CD4-positive, alpha-beta T cell treated with Interleukin-15 for 1 hour (primary cell): ENCODE data around the gene SARS2.
"Not testable (repeated sequence)": the region's sequence is repeated elsewhere in the genome, so short reads cannot be mapped to it uniquely, and the experiment has no call there.

ENCODE experiments used
- DNase-seq: peaks from one replicate; pipeline ENCODE4 v3.0.0-alpha.2; 2020

The SARS2 gene

DNA sequence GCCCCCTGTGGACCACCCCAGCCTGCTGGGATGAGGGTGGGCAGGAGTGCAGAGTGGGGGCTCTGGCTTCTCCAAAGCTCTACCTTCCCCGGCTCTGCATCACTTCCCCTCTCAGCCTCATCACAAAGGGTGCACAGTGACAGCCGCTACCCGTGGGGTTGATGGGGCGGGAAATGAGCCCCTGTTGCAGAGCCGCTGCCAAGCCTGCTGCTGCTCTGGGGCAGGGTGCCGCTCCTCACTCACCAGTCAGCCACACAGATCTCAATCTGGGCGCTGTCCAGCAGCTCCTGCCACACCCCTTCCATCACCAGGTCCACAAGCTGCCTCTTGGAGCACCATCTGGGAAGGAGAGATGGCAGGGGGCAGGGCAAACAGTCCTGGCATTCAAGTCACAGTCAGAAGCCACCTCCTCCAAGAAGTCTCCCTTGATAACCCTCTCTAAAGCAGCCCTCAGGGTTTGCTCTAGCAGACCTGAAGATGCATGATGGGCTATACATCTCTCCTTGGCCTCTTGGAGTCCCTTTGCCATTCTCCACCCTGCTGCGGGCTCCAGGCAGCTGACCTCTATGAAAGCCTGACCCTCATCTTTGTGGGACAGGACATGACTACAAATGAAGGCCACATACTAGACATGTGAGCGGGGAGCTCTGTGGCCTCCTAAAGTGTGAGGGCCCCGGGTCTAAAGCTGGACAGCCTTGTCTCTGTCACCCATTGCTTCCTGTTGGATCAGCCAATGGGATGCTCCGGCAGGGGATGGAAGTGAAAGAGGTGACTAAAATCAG, 15.9 kb upstream of the SARS2 start:
- DNase-seq: no peak

GRCh38 chr19:38945562-38946228, 15.1 kb upstream of the SARS2 start:
- DNase-seq: no peak

- no peak for DNase-seq
These were observed 14.5 kb upstream of the SARS2 start for GRCh38 chr19:38944981-38945506.

DNA sequence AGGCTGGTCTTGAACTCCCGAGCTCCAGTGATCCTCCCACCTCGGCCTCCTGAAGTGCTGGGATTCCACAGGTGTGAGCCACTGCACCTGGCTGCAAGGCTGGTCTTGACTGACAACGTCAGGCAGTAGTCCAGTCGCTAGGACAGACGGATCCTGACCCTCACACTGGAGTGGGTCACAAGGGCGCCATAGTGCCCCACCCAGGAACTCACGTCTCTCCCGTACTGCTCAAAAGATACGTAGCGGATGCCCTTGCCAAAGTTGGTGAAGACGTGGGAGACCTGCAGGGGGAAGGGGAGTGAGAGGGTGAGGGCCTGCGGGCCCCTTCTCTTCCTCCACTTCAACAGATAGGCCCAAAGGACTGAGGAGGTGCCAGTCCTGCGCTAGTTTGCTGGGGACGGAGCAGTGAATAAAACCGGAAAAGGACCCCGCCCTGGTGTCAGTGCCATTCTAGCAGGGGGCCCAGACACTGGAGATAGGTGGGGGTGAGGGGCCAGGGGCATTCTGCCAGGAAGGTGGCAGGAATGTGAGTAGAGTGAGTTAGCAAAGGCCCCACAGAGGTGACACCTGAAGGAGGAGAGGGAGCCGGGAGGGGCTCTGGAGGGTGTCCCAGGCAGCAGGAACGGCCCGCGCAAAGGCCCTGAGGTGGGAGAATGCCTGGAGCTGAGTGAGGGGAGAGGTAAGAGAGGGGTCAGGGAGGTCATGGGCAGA, 12.1 kb upstream of the SARS2 start:
- DNase-seq: no peak

- no peak for DNase-seq
These were observed 11.4 kb upstream of the SARS2 start for GRCh38 chr19:38941979-38942378.

DNA sequence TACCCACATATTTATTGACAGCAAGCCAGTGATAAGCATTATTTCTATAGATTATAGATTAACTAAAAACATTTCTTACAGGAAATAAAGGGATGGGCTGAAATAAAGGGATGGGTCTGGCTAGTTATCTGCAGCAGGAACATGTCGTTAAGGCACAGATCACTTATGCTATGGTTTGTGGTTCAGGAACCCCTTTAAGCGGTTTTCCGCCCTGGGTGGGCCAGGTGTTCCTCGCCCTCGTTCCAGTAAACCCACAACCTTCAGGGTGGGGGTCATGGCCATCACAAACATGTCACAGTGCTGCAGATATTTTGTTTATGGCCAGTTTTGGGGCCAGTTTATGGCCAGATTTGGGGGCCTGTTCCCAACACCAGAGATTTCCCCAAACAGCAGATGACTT, 10.9 kb upstream of the SARS2 start:
- not testable (repeated sequence) for DNase-seq

DNA sequence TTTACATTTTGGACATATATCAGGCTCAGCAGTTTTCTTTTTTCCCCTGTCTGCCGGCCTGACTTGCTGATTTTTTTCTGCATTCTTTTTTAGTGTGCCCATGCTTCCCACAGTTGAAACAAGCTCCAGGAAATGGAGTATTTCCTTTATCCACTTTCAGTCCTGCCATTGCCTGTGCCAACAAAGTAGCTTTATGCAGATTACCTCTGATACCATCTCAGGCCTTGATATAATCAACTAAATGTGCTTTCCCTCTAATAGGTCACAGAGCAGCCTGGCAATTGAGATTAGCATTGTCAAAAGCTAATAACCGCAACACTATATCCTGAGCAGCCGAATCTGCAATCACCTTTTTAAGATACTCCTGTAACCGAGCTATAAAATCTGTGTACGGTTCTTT, 9.4 kb upstream of the SARS2 start:
- no peak for DNase-seq

GRCh38 chr19:38933544-38933943, 3.0 kb upstream of the SARS2 start:
- DNase-seq: no peak

GRCh38 chr19:38932425-38933179, 2.0 kb upstream of the SARS2 start:
- DNase-seq: peak; percentile 34

GRCh38 chr19:38931521-38931793, 894 bp upstream of the SARS2 start:
- no peak for DNase-seq

DNA sequence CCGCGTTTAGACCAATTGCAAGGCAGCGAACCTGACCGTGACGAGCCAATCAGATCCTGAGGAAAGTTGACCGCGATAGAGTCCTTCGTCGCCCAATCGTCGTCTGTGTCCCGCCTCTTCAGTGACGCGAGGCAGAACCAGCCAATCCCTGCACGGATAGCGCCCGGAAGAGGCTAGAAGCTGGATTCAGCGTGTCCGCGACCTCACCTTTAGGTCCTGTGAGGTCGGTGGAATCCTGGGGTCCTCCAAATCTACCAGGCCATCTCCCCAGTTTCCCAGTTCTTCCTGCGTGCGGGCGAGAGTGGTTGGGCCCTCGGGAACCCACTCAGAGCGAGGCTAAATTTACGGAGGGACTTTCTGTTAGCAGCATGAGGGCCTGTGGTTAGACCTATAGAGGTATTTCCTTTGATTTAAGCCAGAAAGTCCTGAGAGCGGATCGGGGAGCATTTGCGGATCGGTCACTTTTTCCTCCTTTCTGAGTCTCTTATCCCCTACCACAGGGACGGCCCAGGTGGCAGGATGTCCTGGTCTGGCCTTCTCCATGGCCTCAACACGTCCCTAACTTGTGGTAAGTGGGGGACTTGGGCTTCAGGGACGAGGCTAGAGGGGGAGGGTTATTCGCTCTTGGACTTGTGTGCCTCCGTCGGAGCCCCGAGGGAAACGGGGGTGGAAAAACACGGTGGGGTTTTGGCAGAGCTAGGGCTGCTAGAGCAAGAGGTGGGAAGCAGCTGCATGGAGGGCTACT, 385 bp upstream of the SARS2 start, which contains the start of gene MRPS12:
Gene MRPS12 (plus strand): TSS at position 169 of the 745 bp plus-strand sequence. CDS start 351 bp downstream, at position 520.
- DNase-seq: peak; percentile 99

DNA sequence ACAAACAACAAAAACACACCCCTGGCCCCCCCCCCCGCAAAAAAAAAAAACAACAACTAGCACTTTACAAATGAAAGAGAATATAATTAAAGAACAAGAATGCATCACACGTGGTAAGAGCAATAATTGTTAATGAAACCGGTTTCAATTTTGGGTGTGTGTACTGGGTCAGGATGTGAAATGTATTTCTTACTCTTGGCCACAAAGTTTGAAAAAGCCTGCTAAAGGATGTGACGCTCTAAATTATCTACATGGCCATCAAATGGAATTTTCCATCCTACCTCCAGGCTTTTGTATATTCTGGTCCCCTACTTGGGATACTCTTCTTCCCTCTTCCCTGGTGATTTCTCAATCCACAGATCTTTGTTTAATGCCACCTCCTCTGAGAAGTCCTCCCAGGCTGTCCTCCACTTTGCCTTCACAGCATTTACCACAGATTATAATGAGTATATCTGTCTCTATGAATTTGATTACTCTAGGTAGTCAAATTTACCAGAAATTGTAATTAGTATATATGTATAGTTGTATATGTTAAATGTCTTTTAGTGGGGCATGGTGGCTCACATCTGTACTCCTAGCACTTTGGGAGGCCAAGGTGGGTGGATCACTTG, 2.1 kb downstream of the SARS2 start:
- DNase-seq: no peak

DNA sequence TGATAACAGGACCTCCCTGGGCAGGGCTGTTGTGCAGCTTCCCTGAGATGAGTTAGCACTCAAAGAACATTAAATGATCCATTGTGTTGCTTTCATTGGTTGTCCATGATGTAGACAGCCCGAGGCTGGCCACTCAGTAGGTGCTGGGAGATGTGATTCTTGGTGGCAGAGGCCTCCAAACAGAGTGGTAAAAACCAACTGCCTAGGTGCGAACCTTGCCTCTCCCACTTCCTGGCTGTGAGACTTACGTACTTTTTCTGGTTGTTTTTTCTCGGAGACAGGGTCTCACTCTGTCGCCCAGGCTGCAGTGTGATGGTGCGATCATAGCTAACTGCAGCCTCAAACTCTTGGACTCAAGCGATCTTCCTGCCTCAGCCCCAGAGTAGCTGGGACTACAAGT, 6.2 kb downstream of the SARS2 start:
- DNase-seq: peak; percentile 68

DNA sequence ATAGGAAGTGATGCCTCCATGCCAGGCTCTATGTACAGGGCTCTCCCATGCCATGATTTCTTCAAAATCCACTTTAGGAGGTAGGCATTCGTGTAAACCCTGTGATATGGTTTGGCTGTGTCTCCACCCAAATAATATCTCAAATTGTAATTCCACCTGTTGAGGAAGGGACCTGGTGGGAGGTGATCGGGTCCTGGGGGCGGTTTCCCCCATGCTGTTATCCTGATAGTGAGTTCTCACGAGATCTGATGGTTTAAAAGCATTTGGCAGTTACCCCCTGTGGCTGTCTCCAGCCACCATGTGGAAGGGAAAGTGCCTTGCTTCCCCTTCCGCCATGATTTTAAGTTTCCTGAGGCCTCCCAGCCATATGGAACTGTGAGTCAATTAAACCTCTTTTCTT, 8.1 kb downstream of the SARS2 start:
- no peak for DNase-seq

DNA sequence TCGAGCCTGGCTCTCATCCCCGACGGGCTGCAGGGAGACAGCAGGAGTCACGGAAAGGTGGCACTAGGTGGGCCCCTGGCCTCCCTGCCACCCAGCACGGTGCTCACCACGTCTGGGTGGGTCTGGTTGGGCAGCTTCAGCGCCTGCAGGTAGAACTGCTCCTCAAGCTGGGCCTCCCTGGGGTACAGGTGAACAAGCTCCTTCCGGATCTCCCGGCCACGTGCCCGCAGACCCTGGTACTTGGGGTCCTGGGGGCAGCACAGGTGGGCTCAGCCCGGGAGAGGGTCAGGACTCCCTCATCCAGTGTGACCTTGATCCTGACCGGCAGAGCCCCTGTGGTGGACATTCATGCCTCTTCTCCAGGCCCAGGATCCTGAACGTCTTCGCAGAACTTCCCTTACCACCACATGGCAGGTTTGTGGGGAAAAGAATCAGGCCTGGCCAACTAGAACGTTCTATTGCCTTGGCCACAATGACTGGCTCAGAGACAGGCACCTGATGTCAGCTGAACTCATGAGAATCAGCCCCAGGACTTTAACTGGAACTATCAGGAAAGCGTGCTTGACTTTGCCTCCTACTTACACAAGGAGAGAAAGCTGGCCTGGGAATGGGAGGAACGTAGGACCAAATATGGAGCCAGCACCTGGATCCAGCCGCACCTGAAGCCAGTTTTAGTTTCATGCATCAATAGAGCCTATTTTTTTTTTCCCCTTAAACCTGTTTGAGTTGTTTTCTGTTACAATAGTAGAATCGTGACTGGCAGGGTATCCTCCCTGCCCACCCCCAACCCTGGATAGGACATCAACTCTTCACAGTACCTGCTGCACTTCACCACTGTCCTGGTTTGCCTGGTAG, 8.9 kb downstream of the SARS2 start:
- no peak for DNase-seq

DNA sequence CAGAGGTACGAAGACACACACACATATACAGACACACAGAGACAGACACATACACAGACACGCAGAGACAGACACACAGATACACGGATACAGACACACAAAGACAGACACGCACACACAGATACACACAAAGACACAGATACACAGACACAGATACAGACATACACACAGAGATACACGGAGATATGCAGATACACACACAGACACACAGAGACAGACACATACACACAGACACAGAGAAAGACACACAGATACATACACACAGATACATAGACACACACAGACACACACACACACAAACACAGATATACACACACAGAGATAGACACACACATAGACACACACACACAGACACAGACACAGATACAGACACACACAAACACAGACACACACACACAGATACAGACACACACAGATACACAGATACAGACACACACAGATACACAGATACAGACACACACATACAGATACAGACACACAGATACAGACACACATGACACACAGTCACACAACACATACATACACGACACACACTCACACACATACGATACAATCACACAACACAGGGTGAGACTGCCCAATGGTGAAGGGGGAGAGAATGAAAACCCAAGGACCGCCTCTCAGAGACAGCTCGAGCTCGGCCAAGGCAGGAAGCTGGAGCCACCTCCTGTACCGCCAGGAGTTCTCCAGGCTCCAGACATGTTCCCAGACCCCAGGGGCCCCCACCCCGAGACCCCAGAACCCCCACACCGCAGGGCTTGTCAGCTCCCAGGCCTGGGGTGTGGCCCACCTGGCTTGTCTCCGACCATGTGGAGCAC, 9.8 kb downstream of the SARS2 start:
- no peak for DNase-seq

- no peak for DNase-seq
These were observed 10.5 kb downstream of the SARS2 start for GRCh38 chr19:38919837-38920601.

DNA sequence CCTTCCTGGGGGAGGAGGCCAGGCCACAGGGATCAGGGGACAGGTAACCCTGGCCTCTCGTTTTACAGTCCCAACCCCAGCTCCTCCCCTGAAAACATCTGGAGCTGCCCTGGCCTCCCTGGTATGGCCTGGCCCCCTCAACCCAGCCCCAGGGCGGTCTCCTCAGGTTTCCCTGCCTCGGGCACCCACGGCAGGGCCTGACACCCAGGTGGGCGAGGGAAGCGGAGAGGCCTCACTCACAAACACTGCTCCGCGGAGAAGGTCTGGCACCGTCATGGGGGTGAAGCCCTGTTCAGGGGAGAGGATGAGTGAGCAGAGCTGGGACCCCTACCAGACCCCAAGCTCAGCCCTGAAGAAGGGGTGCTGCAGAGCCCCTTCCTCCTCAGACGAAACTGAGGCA, 12.0 kb downstream of the SARS2 start:
- DNase-seq: no peak

DNA sequence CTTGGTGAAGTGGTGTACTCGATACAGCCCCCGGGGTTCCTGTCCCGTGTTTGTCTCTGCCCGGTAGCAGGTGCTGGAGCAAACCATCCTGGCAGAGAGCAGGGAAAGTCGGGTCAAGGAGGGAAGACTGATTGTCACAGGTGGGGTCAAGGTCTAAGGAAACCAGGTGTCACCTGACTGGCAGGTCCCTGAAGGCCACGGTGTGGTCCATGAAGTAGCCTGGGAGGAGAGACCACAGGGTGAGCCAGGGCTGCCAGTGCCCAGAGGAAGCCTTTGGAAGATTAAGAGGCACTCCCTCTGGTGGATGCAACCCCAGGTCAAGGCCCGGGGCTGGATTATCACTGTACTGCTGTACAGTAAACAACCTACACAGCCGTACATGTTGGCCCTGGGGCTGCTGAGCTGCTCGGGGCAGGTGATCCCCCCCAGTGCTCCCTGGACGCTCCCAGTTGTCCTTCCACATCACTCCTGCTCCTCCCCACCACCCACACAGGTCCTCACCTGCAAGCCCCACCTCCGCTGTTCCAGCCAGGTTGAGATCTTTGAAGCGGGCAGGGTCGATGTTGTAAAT, 12.6 kb downstream of the SARS2 start:
- DNase-seq: no peak
